ENCODE data around the gene XRCC3. TPM values are rescaled to one million over a fixed set of nuclear protein-coding genes. Genes with fewer than 3 reads are reported as not detected.

The XRCC3 gene
- 9.1 TPM for polyA plus RNA-seq (2013, experiment 1 of 2; ENCODE audit: insufficient read length)
- polyA plus RNA-seq (2013, experiment 2 of 2; ENCODE audit: insufficient read length), result 9.4 TPM

GRCh38 chr14:103715052-103716000 is at the start of gene XRCC3, which contains the start of gene ZFYVE21:
TSS of gene XRCC3 (minus strand) at chr14:103715451. CDS start at chr14:103711087, 4,364 bp downstream.
TSS of gene ZFYVE21 (plus strand) at chr14:103715810. CDS start at chr14:103715842, 32 bp downstream.
- peak; percentile 99 for DNase-seq

- no peak for DNase-seq
These were observed 48.7 kb upstream of the XRCC3 start for GRCh38 chr14:103763730-103764488.

- no peak for DNase-seq
These were observed 47.3 kb upstream of the XRCC3 start for GRCh38 chr14:103762541-103762940.

GRCh38 chr14:103762036-103762435 is 46.8 kb upstream of the XRCC3 start:
- DNase-seq, result peak; percentile 22

- no peak for DNase-seq
These were observed 43.0 kb upstream of the XRCC3 start for GRCh38 chr14:103758059-103758776.

- no peak for DNase-seq
These were observed 39.8 kb upstream of the XRCC3 start for GRCh38 chr14:103755060-103755459.

- no peak for DNase-seq
These were observed 38.5 kb upstream of the XRCC3 start for GRCh38 chr14:103753774-103754173.

GRCh38 chr14:103749860-103750259 is 34.6 kb upstream of the XRCC3 start:
- DNase-seq, result no peak

- DNase-seq, result no peak
These were observed 34.2 kb upstream of the XRCC3 start for GRCh38 chr14:103749452-103749851.

- DNase-seq, result no peak
These were observed 33.2 kb upstream of the XRCC3 start for GRCh38 chr14:103748534-103748857.

GRCh38 chr14:103746701-103747100 is 31.4 kb upstream of the XRCC3 start:
- DNase-seq, result peak; percentile 14

- no peak for DNase-seq
These were observed 30.2 kb upstream of the XRCC3 start for GRCh38 chr14:103745424-103745823.

- DNase-seq, result no peak
These were observed 29.6 kb upstream of the XRCC3 start for GRCh38 chr14:103744621-103745395.

- no peak for DNase-seq
These were observed 28.4 kb upstream of the XRCC3 start for GRCh38 chr14:103743691-103744090.

GRCh38 chr14:103742499-103743255 is 27.4 kb upstream of the XRCC3 start:
- no peak for DNase-seq

GRCh38 chr14:103741876-103742275 is 26.6 kb upstream of the XRCC3 start:
- no peak for DNase-seq

- peak; percentile 53 for DNase-seq
These were observed 25.9 kb upstream of the XRCC3 start for GRCh38 chr14:103740991-103741689.

GRCh38 chr14:103739793-103740501 is 24.7 kb upstream of the XRCC3 start:
- DNase-seq, result no peak

GRCh38 chr14:103739466-103739792 is 24.2 kb upstream of the XRCC3 start:
- DNase-seq, result no peak

Data from fibroblast of skin of scalp (primary cell).